ENCODE results near the gene MAN2A1.

Gene MAN2A1

DNA sequence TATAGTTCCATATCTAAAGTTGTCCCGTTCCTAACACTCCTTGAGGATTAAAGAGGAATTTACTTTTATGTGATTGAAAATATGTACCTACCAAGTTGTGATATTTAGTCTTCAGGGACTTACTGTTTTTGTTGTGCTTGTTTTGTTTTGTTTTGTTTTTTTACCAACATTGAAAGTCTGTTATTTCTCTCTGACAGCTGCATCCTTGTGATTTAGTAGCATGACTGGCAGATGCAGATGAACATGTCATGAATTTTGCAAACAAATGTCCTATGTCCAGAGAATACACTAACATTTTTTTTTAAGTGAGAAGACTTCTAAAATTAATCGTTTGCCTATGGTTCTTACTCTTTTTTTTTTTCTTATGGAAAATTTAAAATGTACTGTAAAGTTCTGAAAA is 85.4 kb downstream of the MAN2A1 start:
- TF ChIP-seq, protein P1, sequence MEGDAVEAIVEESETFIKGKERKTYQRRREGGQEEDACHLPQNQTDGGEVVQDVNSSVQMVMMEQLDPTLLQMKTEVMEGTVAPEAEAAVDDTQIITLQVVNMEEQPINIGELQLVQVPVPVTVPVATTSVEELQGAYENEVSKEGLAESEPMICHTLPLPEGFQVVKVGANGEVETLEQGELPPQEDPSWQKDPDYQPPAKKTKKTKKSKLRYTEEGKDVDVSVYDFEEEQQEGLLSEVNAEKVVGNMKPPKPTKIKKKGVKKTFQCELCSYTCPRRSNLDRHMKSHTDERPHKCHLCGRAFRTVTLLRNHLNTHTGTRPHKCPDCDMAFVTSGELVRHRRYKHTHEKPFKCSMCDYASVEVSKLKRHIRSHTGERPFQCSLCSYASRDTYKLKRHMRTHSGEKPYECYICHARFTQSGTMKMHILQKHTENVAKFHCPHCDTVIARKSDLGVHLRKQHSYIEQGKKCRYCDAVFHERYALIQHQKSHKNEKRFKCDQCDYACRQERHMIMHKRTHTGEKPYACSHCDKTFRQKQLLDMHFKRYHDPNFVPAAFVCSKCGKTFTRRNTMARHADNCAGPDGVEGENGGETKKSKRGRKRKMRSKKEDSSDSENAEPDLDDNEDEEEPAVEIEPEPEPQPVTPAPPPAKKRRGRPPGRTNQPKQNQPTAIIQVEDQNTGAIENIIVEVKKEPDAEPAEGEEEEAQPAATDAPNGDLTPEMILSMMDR (IDR thresholded peaks at IDR 0.05; ENCODE audit: extremely low read depth, insufficient read depth, missing control alignments): no peak
- DNase-seq (ENCODE audit: low spot score): no peak
- in situ Hi-C loops (cut with MboI; ENCODE audit: low pct_unique_long_range_greater_than_20kb, low sequenced_read_pairs, unreplicated experiment): no loop called here

DNA sequence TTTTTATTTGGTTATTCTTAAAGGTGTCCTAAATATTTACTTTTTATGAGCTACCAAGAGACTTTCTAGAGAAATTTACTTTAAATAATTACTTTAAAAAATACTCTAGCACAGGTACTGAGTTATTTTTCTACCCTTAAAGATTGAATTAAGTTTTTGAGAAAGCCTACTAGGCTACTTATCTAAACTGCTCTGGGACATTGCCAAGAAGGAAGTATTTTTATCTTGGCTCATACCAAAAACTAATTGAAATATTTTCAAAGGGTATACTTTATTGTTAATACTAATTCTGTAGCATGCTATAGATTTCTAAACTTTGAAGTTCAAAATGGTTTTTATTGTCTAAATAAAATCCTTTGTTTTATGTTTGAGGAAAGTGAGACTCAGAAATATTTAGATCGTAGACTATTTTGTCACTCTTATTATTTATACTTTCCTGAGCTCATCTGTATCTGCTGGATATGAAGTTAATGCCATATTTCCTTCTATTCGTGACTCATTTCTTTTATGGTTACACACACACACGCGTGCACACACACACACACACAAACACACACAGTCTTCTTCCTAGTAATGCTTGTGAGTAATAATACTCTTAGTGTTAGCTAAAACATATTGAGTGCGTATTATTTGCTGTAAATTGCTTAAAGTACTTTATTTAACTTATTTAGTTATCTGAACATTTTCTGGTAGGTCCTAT is 89.5 kb downstream of the MAN2A1 start:
- TF ChIP-seq, protein P1 (IDR thresholded peaks at IDR 0.05; ENCODE audit: extremely low read depth, insufficient read depth, missing control alignments): no peak

DNA sequence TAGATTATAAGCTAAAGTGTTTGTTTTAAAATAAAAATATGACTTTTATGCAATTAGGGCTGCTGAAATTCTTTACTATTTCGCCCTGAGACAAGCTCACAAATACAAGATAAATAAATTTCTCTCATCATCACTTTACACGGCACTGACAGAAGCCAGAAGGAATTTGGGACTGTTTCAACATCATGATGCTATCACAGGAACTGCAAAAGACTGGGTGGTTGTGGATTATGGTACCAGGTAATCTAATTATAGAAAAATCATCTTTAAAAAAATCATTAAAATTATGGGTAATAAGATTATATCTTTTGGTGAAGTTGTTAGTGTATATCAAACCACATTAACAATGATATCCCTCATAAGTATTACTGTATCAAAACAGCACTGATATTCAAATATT is 95.0 kb downstream of the MAN2A1 start:
- TF ChIP-seq, protein P1 (IDR thresholded peaks at IDR 0.05; ENCODE audit: extremely low read depth, insufficient read depth, missing control alignments): no peak
- DNase-seq (ENCODE audit: low spot score): no peak
- in situ Hi-C loops (cut with MboI; ENCODE audit: low pct_unique_long_range_greater_than_20kb, low sequenced_read_pairs, unreplicated experiment): no loop called here

More for the DNA sequence above, 89.5 kb downstream of the MAN2A1 start:
- in situ Hi-C loops (cut with MboI; ENCODE audit: low pct_unique_long_range_greater_than_20kb, low sequenced_read_pairs, unreplicated experiment): no loop called here
- DNase-seq (ENCODE audit: low spot score): no peak

DNA sequence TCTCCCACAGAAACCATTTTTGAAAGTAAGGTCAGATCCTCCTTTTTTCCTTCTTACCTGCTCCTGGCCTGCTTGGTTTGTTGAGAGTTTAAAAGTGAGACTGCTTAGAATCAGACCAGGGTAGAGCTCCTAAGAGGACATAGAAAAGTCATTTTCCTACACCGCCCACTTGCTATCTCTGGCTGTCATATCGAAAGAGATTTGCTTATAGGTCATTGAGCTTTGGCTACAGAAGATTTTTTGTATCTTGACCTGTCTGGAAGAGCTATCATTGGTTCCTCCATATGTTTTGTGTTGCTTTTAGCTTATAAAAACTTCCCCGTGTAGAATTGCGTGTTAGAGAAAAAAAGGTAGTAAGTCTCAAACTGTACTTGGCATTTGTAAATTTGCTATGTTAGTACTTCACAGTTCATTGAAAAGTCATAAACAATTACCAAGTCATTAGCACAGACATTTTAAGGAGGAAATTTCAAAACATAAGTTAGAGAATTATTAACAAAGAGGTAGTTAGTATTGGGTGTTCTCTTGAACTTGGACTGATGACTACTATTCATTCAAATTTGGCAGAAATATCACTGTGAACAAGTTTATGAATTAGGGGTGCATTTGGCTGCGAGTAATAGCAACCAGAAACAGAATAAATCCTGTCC is 96.6 kb downstream of the MAN2A1 start:
- in situ Hi-C loops (cut with MboI; ENCODE audit: low pct_unique_long_range_greater_than_20kb, low sequenced_read_pairs, unreplicated experiment): no loop called here
- DNase-seq (ENCODE audit: low spot score): no peak
- TF ChIP-seq, protein P1 (IDR thresholded peaks at IDR 0.05; ENCODE audit: extremely low read depth, insufficient read depth, missing control alignments): no peak

DNA sequence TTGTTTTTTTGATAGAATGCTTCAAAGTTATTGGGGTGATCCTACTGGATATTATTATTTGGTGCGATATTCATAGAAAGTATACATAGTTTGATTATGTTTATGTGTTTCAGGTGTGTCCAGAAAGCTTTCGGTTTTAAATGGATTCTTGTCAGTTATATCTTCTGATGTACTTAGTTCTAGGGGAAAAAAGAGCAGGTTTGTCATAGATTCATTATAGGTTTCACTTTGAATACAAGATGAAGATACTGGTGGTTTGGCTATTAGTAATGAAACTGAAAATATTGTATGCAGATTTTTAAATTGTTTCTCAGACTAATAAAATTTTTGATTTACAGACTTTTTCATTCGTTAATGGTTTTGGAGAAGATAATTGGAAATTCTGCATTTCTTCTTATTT is 98.9 kb downstream of the MAN2A1 start:
- TF ChIP-seq, protein P1 (IDR thresholded peaks at IDR 0.05; ENCODE audit: extremely low read depth, insufficient read depth, missing control alignments): no peak
- in situ Hi-C loops (cut with MboI; ENCODE audit: low pct_unique_long_range_greater_than_20kb, low sequenced_read_pairs, unreplicated experiment): no loop called here
- DNase-seq (ENCODE audit: low spot score): peak; percentile 4

DNA sequence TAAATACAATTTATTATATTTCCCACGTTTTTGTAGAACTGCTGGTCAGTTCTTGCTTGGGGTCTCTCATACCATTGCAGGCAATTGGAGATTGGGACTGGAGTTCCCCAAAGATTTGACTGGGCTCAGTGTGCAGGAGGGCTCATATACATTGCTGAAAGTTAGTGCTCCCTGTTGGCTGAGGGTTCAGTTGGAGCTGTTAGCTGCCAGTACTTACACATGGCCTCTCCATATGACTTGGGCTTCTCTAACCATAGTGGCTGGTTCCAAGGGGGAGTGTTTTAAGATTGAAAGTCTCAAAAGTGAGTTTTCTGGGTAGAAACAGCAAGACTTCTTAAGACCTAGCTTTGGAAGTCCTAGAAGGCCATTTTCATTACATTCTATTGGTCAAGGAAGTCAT is 102.9 kb downstream of the MAN2A1 start:
- TF ChIP-seq, protein P1 (IDR thresholded peaks at IDR 0.05; ENCODE audit: extremely low read depth, insufficient read depth, missing control alignments): no peak
- in situ Hi-C loops (cut with MboI; ENCODE audit: low pct_unique_long_range_greater_than_20kb, low sequenced_read_pairs, unreplicated experiment): no loop called here
- no peak for DNase-seq (ENCODE audit: low spot score)
